H1 (cell line): Measurements from ENCODE around the gene PCDH9. TPM values are rescaled to one million over a fixed set of nuclear protein-coding genes. Genes with fewer than 3 reads are reported as not detected.

ENCODE experiments used
- CTCF ChIA-PET: fragments of 300-600 bp; sonication (Branson Sonifier 250); formaldehyde crosslinking; loops from one replicate; lab custom pipeline; 2021; ENCODE audit not compliant: partially characterized antibody; lab: Charles Lee
- POLR2A ChIA-PET: fragments of 300-600 bp; sonication (Branson Sonifier 250); formaldehyde crosslinking; loops from one replicate; lab custom pipeline; 2021; ENCODE audit warnings: inconsistent platforms; ENCODE audit not compliant: partially characterized antibody; lab: Charles Lee
- DNase-seq, 2 experiments: peaks; one replicate each; pipeline versions ENCODE4 v3.0.0 to v3.0.0-alpha.2; 2010 to 2022; ENCODE audit warnings: low spot score in 2 of 2, low read depth in 1 of 2, mixed read lengths in 1 of 2
- FAIRE-seq: peaks from 2 replicates; lab custom pipeline; 2011; peaks lifted over from hg19 to GRCh38; lab: Jason Lieb, UNC
- H2AFZ ChIP-seq: 2 replicates; pipeline ENCODE4 v1.8.1; 2012; ENCODE audit warnings: low read length, inconsistent platforms
- H2AK5ac ChIP-seq: 2 replicates; pipeline ENCODE4 v1.6.1; 2013; ENCODE audit warnings: low read depth, low read length
- H2BK120ac ChIP-seq: replicated peaks from 2 replicates; pipeline ENCODE3; 2013; ENCODE audit warnings: low read depth, low read length, inconsistent platforms
- H2BK12ac ChIP-seq: 2 replicates; pipeline ENCODE4 v1.6.1; 2013; ENCODE audit warnings: low read depth, low read length
- H2BK15ac ChIP-seq: 2 replicates; pipeline ENCODE4 v1.6.1; 2013; ENCODE audit warnings: low read length
- H2BK20ac ChIP-seq: 2 replicates; pipeline ENCODE4 v1.6.1; 2013; ENCODE audit warnings: low read length
- H2BK5ac ChIP-seq: 2 replicates; pipeline ENCODE4 v1.6.1; 2013; ENCODE audit warnings: low read depth, low read length
- H3K14ac ChIP-seq: 2 replicates; pipeline ENCODE4 v1.6.1; 2013; ENCODE audit warnings: inconsistent platforms; ENCODE audit not compliant: insufficient read length
- H3K18ac ChIP-seq: 2 replicates; pipeline ENCODE4 v1.6.1; 2013; ENCODE audit warnings: low read length; ENCODE audit errors: extremely low read depth
- H3K23ac ChIP-seq: 2 replicates; pipeline ENCODE4 v1.6.1; 2013; ENCODE audit warnings: inconsistent platforms; ENCODE audit not compliant: insufficient read length
- H3K23me2 ChIP-seq: 2 replicates; pipeline ENCODE4 v1.6.1; 2013; ENCODE audit warnings: low read depth, low read length
- H3K27ac ChIP-seq: 2 replicates; pipeline ENCODE4 v1.6.1; 2011; ENCODE audit warnings: low read depth, low read length, inconsistent platforms
- H3K27me3 ChIP-seq, 4 experiments: replicated peaks in 1 of 4; 1 replicate in 1 of 4; 2 replicates in 3 of 4; pipeline versions ENCODE4 v1.6.1 to v1.8.1; 2011 to 2013; ENCODE audit warnings: low read length in 3 of 4, mild to moderate bottlenecking in 3 of 4, inconsistent platforms in 2 of 4, mixed read lengths in 2 of 4, moderate library complexity in 1 of 4; ENCODE audit not compliant: control insufficient read depth in 3 of 4, insufficient read depth in 3 of 4; ENCODE audit errors: extremely low read depth in 1 of 4
- H3K36me3 ChIP-seq, 4 experiments: 2 replicates each; pipeline versions ENCODE4 v1.6.1 to v1.8.1; 2011 to 2013; ENCODE audit warnings: mild to moderate bottlenecking in 4 of 4, low read length in 3 of 4, moderate library complexity in 2 of 4, control low read depth in 1 of 4, inconsistent platforms in 1 of 4; ENCODE audit not compliant: insufficient read depth in 4 of 4, control insufficient read depth in 2 of 4
- H3K4ac ChIP-seq: replicated peaks from 2 replicates; pipeline ENCODE3; 2013; ENCODE audit warnings: low read length, low read depth, mixed read lengths, inconsistent platforms; ENCODE audit not compliant: insufficient read length
- H3K4me1 ChIP-seq, 4 experiments: replicated peaks in 1 of 4; 1 replicate in 1 of 4; 2 replicates in 3 of 4; pipeline versions ENCODE4 v1.6.1 to v1.8.1; 2011 to 2013; ENCODE audit warnings: low read length in 3 of 4, inconsistent platforms in 2 of 4, mixed read lengths in 1 of 4; ENCODE audit not compliant: insufficient read depth in 4 of 4, control insufficient read depth in 3 of 4
- H3K4me2 ChIP-seq, 2 experiments: 2 replicates each; pipeline versions ENCODE4 v1.6.1 to v1.8.1; 2011 to 2013; ENCODE audit warnings: low read depth in 2 of 2, low read length in 2 of 2, control low read depth in 1 of 2, inconsistent platforms in 1 of 2, mild to moderate bottlenecking in 1 of 2; ENCODE audit not compliant: insufficient read depth in 1 of 2
- H3K4me3 ChIP-seq, 4 experiments: fragments of 200-600, 300-600 bp in 1 of 4; sonication (generic), shearing (Covaris generic), sonication (Bioruptor Twin) in 1 of 4; 2 replicates each; pipeline versions ENCODE4 v1.5.1 to v1.8.1; 2011 to 2016; ENCODE audit warnings: low read length in 4 of 4, low read depth in 3 of 4, control low read depth in 2 of 4, inconsistent platforms in 2 of 4, mild to moderate bottlenecking in 2 of 4, mixed read lengths in 1 of 4, moderate library complexity in 1 of 4; ENCODE audit not compliant: insufficient read depth in 2 of 4; ENCODE audit errors: extremely low read depth in 1 of 4
- H3K56ac ChIP-seq: replicated peaks from 2 replicates; pipeline ENCODE3; 2013; ENCODE audit warnings: low read depth, mild to moderate bottlenecking, mixed read lengths, low read length, inconsistent platforms; ENCODE audit not compliant: insufficient read length
- H3K79me1 ChIP-seq: 2 replicates; pipeline ENCODE4 v1.6.1; 2013; ENCODE audit warnings: low read depth, low read length, control low read depth
- H3K79me2 ChIP-seq, 2 experiments: 2 replicates each; pipeline versions ENCODE4 v1.6.1 to v1.8.1; 2012 to 2013; ENCODE audit warnings: low read length in 2 of 2, mild to moderate bottlenecking in 2 of 2, inconsistent platforms in 1 of 2; ENCODE audit not compliant: insufficient read depth in 2 of 2, control insufficient read depth in 1 of 2
- H3K9ac ChIP-seq, 4 experiments: replicated peaks in 1 of 4; 1 replicate in 1 of 4; 2 replicates in 3 of 4; pipeline versions ENCODE4 v1.6.1 to v1.8.1; 2011 to 2013; ENCODE audit warnings: low read depth in 3 of 4, low read length in 3 of 4, control low read depth in 2 of 4, mild to moderate bottlenecking in 2 of 4, moderate library complexity in 2 of 4, inconsistent platforms in 1 of 4; ENCODE audit errors: extremely low read depth in 1 of 4
- H3K9me3 ChIP-seq, 2 experiments: 2 replicates each; pipeline versions ENCODE4 v1.6.1 to v1.8.1; 2012 to 2013; ENCODE audit warnings: mild to moderate bottlenecking in 2 of 2, moderate library complexity in 2 of 2, control low read depth in 1 of 2, inconsistent platforms in 1 of 2, low read depth in 1 of 2, low read length in 1 of 2, mixed read lengths in 1 of 2; ENCODE audit not compliant: insufficient read depth in 2 of 2
- H4K20me1 ChIP-seq, 2 experiments: replicated peaks in 1 of 2; 2 replicates each; pipeline versions ENCODE3 to v1.8.1; 2011 to 2013; ENCODE audit warnings: inconsistent platforms in 2 of 2, low read length in 2 of 2, mild to moderate bottlenecking in 1 of 2; ENCODE audit not compliant: insufficient read depth in 2 of 2, control insufficient read depth in 1 of 2
- H4K5ac ChIP-seq: 2 replicates; pipeline ENCODE4 v1.6.1; 2013; ENCODE audit warnings: low read length, low read depth, mixed read lengths, inconsistent platforms; ENCODE audit not compliant: insufficient read length
- H4K8ac ChIP-seq: 2 replicates; pipeline ENCODE4 v1.8.0; 2013; ENCODE audit warnings: mild to moderate bottlenecking, moderate library complexity, low read length, inconsistent platforms; ENCODE audit not compliant: insufficient read depth; ENCODE audit errors: extremely low read depth
- H4K91ac ChIP-seq: replicated peaks from 2 replicates; pipeline ENCODE3; 2013; ENCODE audit warnings: low read length, mixed read lengths, inconsistent platforms; ENCODE audit not compliant: insufficient read length
- CBX8 ChIP-seq: fragments of 300-800, 300-1000 bp; sonication (generic); IDR thresholded peaks from 2 replicates; pipeline ENCODE4 v1.7.1; 2016; ENCODE audit warnings: low read depth, low read length, borderline replicate concordance
- KDM4A ChIP-seq: IDR thresholded peaks from one replicate; pipeline ENCODE4 v1.7.1; 2012; ENCODE audit warnings: low read depth, mild to moderate bottlenecking, moderate library complexity, low read length, inconsistent platforms; ENCODE audit not compliant: severe bottlenecking
- PHF8 ChIP-seq: fragments of 200-600 bp; sonication (generic); conservative IDR thresholded peaks from 2 replicates; pipeline ENCODE4 v1.7.1; 2012; ENCODE audit warnings: low read depth, mild to moderate bottlenecking, inconsistent platforms, low read length, moderate library complexity
- POU5F1 ChIP-seq: IDR thresholded peaks from 2 replicates; pipeline ENCODE4 v1.6.1; 2011; ENCODE audit warnings: low read depth, mild to moderate bottlenecking, low read length, moderate library complexity
- SIX5 ChIP-seq: IDR thresholded peaks from 2 replicates; pipeline ENCODE4 v1.6.1; 2011; ENCODE audit warnings: mild to moderate bottlenecking, low read depth, low read length
- SP2 ChIP-seq: IDR thresholded peaks from 2 replicates; pipeline ENCODE4 v1.6.1; 2012; ENCODE audit warnings: mild to moderate bottlenecking, low read length, inconsistent platforms
- WGBS, 2 experiments: shearing (Covaris generic) in 1 of 2; methylation state at CpG; one replicate each; pipeline versions ENCODE4 v1.1.6 to v1.1.7; 2013 to 2015; ENCODE audit warnings: low lambda C conversion rate in 2 of 2, mixed read lengths in 2 of 2, inconsistent platforms in 1 of 2, low coverage in 1 of 2, missing lambda C conversion rate in 1 of 2; ENCODE audit not compliant: insufficient replicate concordance in 2 of 2, insufficient coverage in 1 of 2, insufficient read length in 1 of 2; ENCODE audit errors: extremely low coverage in 1 of 2, missing lambda C conversion rate in 1 of 2; 5-methylcytosine and 5-hydroxymethylcytosine counted together
- polyA plus RNA-seq, 7 experiments: library from polyadenylated mRNA; depleted of rRNA in 3 of 7; stranded (reverse) in 5 of 7; unstranded in 2 of 7; fragments of >200 nt in 5 of 7; fragments of 200-250 nt in 2 of 7; gene quantifications; 1 replicate in 5 of 7; 2 replicates in 1 of 7; 4 replicates in 1 of 7; pipeline versions ENCODE4 v1.2.1 to v1.2.3, GENCODE V29; 2011 to 2013; ENCODE audit warnings: missing spikeins in 2 of 7, mixed read lengths in 2 of 7
- total RNA-seq: library from RNA; stranded (reverse); fragmentation: NEBNext Ultra II Directional; extraction: Animal tissue kit (Norgen Biotek cat#: 25700); gene quantifications from 2 replicates; pipeline ENCODE4 v1.2.1, GENCODE V29; 2021
- TF ChIP-seq, protein P1 (sequence below): IDR thresholded peaks from 2 replicates; pipeline ENCODE4 v1.6.1; 2011; ENCODE audit warnings: low read depth, mild to moderate bottlenecking, low read length; ENCODE audit not compliant: insufficient read depth
- TF ChIP-seq, protein P2 (sequence below): IDR thresholded peaks from 2 replicates; pipeline ENCODE4 v1.6.1; 2012; ENCODE audit warnings: inconsistent platforms
- TF ChIP-seq, protein P3 (sequence below): IDR thresholded peaks from 2 replicates; pipeline ENCODE4 v1.6.1; 2012; ENCODE audit warnings: inconsistent platforms

Gene PCDH9
- total and polyA plus RNA-seq, 2 of the 8 experiments (the other 6 are each of a cell fraction or from before 2014, with no cell fraction given): 0.12 to 0.60 TPM

GRCh38 chr13:67106502-67107057 lies 123.6 kb downstream of the PCDH9 start:
- H2BK12ac ChIP-seq: no peak overlapping the region
- DNase-seq (no peak), FAIRE-seq (no peak)
- H3K36me3 ChIP-seq: no peaks in the 10 kb centered on the region
- no peak overlapping the region for H2BK120ac ChIP-seq
- H3K9me3 ChIP-seq: no peaks in the 10 kb centered on the region; a peak in 1 of 4 replicates
- H3K79me1 ChIP-seq: no peaks in the 10 kb centered on the region
- H2BK5ac ChIP-seq: no peak overlapping the region
- H3K4me3 ChIP-seq: no peak overlapping the region
- no peak overlapping the region for H3K56ac ChIP-seq
- no peak overlapping the region for H3K18ac ChIP-seq
- no peaks in the 10 kb centered on the region for H3K23me2 ChIP-seq
- H2AFZ ChIP-seq: no peak overlapping the region
- H3K79me2 ChIP-seq: no peaks in the 10 kb centered on the region
- no peak overlapping the region for H2BK20ac ChIP-seq
- H3K23ac ChIP-seq: no peak overlapping the region
- H3K4me2 ChIP-seq: no peak overlapping the region
- no peaks in the 10 kb centered on the region for H3K4me1 ChIP-seq
- CTCF ChIA-PET: no interaction called here
- H4K91ac ChIP-seq: no peak overlapping the region
- H3K14ac ChIP-seq: no peak overlapping the region
- no peak overlapping the region for H3K4ac ChIP-seq
- H3K27me3 ChIP-seq: no peaks in the 10 kb centered on the region
- no peaks in the 10 kb centered on the region for H4K20me1 ChIP-seq
- no peak overlapping the region for H2AK5ac ChIP-seq
- POLR2A ChIA-PET: no interaction called here
- H4K8ac ChIP-seq: no peak overlapping the region
- 92% methylated on average over 6 of the region's 6 CpGs; no CpG with 5 or more reads in 1 of the 2 experiments for WGBS, 2 experiments
- H3K9ac ChIP-seq: no peak overlapping the region
- no peak overlapping the region for H4K5ac ChIP-seq
- H3K27ac ChIP-seq: no peak overlapping the region
- no peak overlapping the region for H2BK15ac ChIP-seq
- TF ChIP-seq, protein P1, sequence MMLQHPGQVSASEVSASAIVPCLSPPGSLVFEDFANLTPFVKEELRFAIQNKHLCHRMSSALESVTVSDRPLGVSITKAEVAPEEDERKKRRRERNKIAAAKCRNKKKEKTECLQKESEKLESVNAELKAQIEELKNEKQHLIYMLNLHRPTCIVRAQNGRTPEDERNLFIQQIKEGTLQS: no peak
- TF ChIP-seq SIX5: no peak
- no peak for TF ChIP-seq CBX8
- TF ChIP-seq KDM4A: no peak
- TF ChIP-seq, protein P2, sequence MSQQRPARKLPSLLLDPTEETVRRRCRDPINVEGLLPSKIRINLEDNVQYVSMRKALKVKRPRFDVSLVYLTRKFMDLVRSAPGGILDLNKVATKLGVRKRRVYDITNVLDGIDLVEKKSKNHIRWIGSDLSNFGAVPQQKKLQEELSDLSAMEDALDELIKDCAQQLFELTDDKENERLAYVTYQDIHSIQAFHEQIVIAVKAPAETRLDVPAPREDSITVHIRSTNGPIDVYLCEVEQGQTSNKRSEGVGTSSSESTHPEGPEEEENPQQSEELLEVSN: no peak
- TF ChIP-seq SP2: no peak
- TF ChIP-seq POU5F1: no peak
- no peak for TF ChIP-seq PHF8
- TF ChIP-seq, protein P3, sequence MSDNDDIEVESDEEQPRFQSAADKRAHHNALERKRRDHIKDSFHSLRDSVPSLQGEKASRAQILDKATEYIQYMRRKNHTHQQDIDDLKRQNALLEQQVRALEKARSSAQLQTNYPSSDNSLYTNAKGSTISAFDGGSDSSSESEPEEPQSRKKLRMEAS: no peak
